Neural progenitor cell (in vitro differentiated cells): ENCODE measurements around the gene PKP3.

ENCODE experiments used
- EZH2 ChIP-seq: fragments of 200-600 bp; sonication (generic); IDR thresholded peaks from 2 replicates; pipeline ENCODE4 v1.6.1; 2017; ENCODE audit warnings: antibody characterized with exemption, mild to moderate bottlenecking, moderate library complexity
- EZH2phosphoT487 ChIP-seq: fragments of 200-600 bp; sonication (generic); IDR thresholded peaks from 2 replicates; pipeline ENCODE4 v1.6.1; 2017; ENCODE audit warnings: antibody characterized with exemption
- TF ChIP-seq, protein P1 (sequence below): fragments of 200-600 bp; sonication (generic); IDR thresholded peaks from 2 replicates; pipeline ENCODE4 v1.5.1; 2017; ENCODE audit warnings: antibody characterized with exemption, mild to moderate bottlenecking

GRCh38 chr11:404551-405264, 10.7 kb downstream of the PKP3 start:
- TF ChIP-seq, protein P1, sequence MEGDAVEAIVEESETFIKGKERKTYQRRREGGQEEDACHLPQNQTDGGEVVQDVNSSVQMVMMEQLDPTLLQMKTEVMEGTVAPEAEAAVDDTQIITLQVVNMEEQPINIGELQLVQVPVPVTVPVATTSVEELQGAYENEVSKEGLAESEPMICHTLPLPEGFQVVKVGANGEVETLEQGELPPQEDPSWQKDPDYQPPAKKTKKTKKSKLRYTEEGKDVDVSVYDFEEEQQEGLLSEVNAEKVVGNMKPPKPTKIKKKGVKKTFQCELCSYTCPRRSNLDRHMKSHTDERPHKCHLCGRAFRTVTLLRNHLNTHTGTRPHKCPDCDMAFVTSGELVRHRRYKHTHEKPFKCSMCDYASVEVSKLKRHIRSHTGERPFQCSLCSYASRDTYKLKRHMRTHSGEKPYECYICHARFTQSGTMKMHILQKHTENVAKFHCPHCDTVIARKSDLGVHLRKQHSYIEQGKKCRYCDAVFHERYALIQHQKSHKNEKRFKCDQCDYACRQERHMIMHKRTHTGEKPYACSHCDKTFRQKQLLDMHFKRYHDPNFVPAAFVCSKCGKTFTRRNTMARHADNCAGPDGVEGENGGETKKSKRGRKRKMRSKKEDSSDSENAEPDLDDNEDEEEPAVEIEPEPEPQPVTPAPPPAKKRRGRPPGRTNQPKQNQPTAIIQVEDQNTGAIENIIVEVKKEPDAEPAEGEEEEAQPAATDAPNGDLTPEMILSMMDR = no peak
- no peak for TF ChIP-seq EZH2
- no peak for TF ChIP-seq EZH2phosphoT487
